ENCODE data around the gene RABEP2.
"Not testable (repeated sequence)": the region's sequence is repeated elsewhere in the genome, so short reads cannot be mapped to it uniquely, and the experiment has no call there.

RABEP2 gene

GRCh38 chr16:28878083-28878926, 46.7 kb downstream of the RABEP2 start, which contains the start of gene ATP2A1:
ATP2A1 (plus strand) TSS chr16:28878488; CDS start chr16:28878672, 184 bp downstream.
- no peak for DNase-seq

DNA sequence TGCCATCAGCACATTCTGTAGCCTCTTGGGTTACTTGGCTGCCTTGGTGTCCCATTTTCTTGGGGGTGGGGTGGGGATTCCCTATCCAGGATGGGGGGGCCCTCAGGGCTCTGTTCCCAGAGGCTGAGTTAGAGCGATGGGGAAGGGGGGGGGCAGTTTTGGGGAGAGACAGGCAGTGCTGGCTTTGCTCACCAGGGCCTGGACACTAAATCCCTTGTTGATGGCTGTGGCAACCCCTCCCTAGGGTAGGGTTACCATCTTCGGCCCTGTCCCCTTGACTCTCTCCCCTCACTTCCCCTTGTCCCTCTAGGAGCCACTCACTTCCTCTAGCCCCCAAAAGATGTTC, 47.4 kb downstream of the RABEP2 start:
- no peak for DNase-seq

DNA sequence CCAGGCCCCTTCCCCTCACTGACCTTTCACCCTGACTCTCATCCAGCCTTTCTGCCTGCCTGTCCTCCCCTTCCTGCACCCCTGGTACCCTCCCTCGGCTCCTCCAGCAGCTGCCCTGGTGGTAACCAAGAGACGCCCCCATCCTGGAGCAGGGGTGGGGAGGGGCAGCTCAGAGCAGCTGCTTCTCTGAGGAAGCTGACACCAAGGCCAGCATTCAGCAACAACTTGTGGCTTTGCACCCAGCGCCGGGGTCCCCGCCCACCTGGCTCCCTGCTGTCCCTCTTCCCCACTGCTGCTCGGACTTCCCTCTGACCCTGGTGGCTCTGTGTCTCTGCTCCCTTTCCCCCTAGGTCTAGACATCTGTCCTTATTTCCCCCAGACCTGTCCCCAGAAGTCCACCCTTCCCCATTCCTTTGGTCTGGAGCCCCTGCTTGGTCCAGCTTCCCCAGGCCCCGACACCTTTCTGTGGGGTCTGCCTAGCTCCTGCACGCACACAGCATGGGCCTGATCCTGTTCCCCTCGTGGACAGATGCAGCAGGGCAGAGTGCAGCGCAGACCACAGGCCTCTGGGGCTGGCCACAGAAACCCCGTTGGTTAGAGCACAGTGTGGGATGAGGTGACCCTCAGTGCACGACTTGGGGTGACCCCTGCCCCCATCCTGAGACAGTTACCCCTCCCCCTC, 47.9 kb downstream of the RABEP2 start:
- DNase-seq: no peak

DNA sequence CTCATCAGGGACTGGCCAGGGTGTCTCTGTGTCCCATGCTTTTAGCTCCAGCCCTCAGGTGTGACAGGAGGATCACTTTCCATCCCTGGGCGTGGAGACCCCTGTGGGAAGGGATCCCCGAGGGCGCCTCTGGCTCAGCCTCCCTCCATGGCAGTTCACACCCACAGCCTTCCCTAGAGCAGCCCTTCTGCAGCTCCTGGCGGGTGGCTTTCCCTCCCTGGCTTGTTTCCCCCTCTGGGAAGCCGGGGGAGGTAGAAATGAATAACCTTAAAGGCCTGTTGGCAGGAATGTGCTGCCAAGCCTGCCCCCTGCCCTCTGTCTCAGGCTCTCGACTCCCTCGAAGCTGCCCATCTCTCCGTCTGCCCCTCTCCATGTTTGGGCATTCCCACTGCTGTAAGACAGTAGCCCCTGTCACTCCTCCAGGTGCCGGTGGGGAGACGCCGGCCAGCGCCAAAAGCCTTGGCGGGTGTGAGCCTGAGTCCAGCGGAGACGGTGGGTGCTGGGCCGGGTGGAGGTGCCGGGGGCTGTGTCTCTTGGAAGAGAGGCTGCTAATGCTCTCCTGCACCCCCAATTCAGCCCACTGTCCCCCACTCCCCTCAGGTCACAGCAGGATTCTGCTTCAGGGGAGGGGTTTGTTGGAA, 48.9 kb downstream of the RABEP2 start:
- DNase-seq: no peak

GRCh38 chr16:28875134-28876018, 49.7 kb downstream of the RABEP2 start:
- no peak for DNase-seq

GRCh38 chr16:28874406-28874805, 50.6 kb downstream of the RABEP2 start:
- no peak for DNase-seq

- DNase-seq: no peak
These were observed 51.4 kb downstream of the RABEP2 start for GRCh38 chr16:28873543-28874201.

DNA sequence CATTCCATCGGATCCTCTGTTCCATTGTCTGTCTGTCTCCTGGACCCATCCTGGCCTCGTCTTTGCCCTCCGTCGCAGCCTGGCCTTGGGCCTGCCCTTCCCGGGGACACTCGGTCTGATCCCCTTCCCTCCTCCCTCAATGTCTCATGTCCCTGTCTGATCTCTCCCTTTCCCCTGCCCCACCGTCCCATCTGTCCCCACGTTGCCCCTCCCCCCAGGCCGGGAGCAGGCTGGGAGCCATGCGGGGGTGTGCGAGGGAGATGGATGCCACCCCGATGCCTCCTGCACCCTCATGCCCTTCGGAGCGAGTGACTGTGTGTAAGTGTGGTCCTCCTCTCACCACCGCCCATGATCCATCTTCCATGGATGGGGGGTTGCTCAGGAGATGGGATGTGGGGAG, 52.1 kb downstream of the RABEP2 start:
- no peak for DNase-seq

DNA sequence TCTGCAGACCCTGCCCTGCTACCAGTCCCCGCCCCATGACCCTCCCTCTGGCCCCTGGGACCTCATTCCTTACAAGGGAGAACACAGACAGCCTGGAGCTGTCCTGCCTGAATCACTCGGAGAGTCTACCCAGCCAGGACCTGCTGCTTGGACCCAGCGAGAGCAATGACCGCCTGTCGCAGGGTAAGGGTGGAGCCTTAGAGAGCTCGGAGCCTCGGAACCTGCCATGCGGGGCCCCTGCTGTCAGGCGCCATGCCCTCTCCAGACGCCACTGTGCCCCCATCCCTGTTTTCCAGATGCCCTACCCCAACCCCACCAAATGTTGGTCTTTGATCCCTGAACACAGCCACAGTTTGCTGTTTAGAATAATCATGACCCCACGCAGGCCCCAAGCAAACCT, 55.8 kb downstream of the RABEP2 start:
- no peak for DNase-seq

DNA sequence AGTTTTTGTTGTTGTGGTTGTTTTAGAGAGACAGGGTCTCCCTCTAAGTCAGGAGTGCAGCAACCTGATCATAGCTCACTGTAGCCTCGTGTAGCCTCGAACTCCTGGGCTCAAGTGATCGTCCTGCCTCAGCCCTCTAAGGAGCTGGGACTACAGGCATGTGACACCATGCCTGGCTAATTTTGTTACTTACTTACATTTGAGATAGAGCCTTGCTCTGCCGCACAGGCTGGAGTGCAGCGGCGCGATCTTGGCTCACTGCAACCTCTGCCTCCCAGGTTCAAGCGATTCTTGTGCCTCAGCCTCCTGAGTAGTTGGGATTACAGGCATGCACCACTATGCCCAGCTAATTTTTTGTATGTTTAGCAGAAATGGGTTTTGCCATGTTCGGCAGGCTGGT, 57.4 kb downstream of the RABEP2 start:
- DNase-seq: not testable (repeated sequence)

GRCh38 chr16:28867241-28867640, 57.8 kb downstream of the RABEP2 start:
- DNase-seq: no peak

- DNase-seq: no peak
These were observed 58.6 kb downstream of the RABEP2 start for GRCh38 chr16:28866454-28866804.

- DNase-seq: no peak
These were observed 59.1 kb downstream of the RABEP2 start for GRCh38 chr16:28865722-28866453.

GRCh38 chr16:28865001-28865688, 59.9 kb downstream of the RABEP2 start:
- no peak for DNase-seq

GRCh38 chr16:28863929-28864793, 60.9 kb downstream of the RABEP2 start:
- no peak for DNase-seq

GRCh38 chr16:28859326-28859725, 65.7 kb downstream of the RABEP2 start:
- DNase-seq: no peak

- DNase-seq: no peak
These were observed 66.6 kb downstream of the RABEP2 start for GRCh38 chr16:28858421-28858820.

Data from NCI-H187 (cell line).